NT2/D1 (cell line): Measurements from ENCODE around the gene PWWP2B.

ENCODE experiments used
- SUZ12 ChIP-seq: IDR thresholded peaks from 2 replicates; pipeline ENCODE4 v1.6.1; 2011; ENCODE audit not compliant: insufficient read length, insufficient read depth; ENCODE audit errors: extremely low read depth
- YY1 ChIP-seq: IDR thresholded peaks from 2 replicates; pipeline ENCODE4 v1.6.1; 2011; ENCODE audit not compliant: insufficient read length, insufficient read depth
- ZNF274 ChIP-seq: IDR thresholded peaks from 2 replicates; pipeline ENCODE4 v1.6.1; 2011; ENCODE audit warnings: mild to moderate bottlenecking, low read depth, low read length

DNA sequence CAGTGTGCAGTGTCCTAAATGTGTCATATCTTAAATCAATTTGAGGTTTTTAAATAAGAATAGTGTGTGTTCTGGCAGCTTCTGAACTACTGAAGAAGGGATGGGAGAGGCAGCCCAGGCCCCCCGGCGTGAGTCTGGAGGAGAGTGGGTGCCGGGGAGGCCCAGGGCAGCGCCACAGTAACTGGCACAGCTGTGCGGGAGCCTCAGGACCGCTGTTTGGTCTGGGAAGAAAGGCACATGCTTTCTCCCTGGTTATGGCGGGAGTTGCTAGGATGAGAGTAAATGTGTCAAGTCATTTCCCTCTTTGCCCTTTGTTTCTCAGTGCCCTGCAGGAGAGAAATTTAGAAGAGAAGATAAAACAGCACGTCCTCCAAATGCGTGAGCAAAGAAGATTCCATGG, 31.9 kb upstream of the PWWP2B start:
- no peak for TF ChIP-seq YY1
- no peak for TF ChIP-seq SUZ12
- no peak for TF ChIP-seq ZNF274
